GM21717 (cell line): ENCODE measurements around the gene CYP4F12.
"Not testable (repeated sequence)": the region's sequence is repeated elsewhere in the genome, so short reads cannot be mapped to it uniquely, and the experiment has no call there.

Source experiments
- ATAC-seq: cut with Tn5 transposase; IDR thresholded peaks from one replicate; pipeline ENCODE4 v1.9.1; 2021; ENCODE audit warnings: mild to moderate bottlenecking, moderate library complexity; ENCODE audit not compliant: unreplicated experiment

CYP4F12 gene

DNA sequence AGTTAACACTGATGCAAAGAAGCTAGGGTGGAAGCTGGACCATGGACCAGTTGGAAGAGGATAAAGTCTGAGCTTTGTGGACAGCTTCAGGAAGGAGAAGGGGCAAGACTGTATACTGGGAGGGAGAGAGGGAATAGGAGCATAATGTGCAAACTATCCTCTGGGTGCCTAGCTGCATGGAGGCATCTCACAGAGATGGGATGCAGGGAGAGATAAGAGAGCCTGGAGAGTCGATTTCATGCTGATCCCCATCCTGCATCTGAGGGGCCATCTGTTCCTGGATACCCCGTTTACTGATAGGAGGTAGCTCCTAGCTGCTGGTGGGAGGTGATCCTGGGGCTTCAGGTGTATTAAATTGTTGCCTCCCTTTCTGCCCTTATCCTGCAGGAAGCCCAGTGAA is 23.4 kb upstream of the CYP4F12 start:
- no peak for ATAC-seq

DNA sequence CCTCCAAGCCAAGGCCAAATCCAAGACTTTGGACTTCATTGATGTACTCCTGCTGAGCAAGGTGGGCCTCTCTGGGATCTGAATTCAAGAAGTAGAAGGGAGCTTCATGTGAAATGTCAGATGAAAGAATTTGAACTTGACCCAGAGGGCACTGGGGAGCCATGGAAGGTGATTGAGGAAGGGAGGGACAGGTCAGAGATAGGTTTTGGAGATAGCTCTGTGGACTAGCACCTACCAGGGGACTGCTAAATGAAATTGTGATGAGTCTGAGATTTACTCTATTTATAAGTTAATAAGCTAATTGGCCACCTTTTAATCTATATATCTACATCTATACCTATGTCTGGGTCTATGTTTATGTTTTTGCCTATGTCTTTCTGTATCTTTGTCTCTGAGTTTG is 22.8 kb upstream of the CYP4F12 start:
- ATAC-seq: not testable (repeated sequence)

DNA sequence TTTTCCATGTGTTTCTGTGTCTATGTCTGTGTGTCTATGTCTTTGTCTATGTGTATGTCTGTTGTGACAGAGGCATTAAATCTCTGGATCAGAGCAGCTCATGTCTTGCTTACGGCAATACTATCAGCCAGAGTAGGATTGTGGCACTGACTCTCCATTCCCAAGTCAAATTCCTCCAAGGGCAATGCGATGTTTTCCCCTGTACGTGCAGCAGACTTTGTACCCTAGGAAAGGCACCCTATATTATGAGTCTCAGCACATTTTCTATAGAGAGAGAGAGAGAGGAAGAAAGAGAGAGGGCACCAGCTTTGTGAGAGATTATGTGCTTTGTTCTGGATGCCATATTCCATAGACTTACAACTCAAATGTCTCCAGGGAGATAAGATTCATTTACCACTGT is 21.1 kb upstream of the CYP4F12 start:
- no peak for ATAC-seq

DNA sequence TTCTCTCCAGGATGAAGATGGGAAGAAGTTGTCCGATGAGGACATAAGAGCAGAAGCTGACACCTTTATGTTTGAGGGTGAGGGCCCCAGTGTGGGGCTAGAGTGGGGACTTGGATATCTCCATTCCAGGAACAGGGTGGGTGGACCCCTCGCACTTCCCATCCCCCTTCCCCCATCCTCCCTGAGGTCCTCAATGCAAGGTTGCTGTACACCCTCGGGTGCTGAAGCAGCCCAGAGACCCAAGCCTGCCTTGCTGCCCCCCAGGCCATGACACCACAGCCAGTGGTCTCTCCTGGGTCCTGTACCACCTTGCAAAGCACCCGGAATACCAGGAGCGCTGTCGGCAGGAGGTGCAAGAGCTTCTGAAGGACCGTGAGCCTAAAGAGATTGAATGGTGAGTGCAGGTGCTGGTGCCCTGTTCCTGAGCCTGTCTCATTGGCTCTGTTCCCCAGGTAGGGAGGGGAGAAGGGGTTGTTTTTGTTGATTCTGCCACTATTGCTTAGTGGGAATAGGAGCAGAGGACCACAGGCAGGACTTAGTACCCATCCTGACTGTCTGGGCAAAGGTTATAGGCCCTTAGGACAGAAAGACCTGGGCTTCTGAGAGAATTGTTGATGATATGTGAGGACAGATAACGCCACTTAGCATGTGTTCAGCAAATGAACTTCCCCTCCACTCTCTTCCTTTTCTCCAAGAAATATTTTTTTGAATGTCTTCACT is 20.2 kb upstream of the CYP4F12 start:
- no peak for ATAC-seq

DNA sequence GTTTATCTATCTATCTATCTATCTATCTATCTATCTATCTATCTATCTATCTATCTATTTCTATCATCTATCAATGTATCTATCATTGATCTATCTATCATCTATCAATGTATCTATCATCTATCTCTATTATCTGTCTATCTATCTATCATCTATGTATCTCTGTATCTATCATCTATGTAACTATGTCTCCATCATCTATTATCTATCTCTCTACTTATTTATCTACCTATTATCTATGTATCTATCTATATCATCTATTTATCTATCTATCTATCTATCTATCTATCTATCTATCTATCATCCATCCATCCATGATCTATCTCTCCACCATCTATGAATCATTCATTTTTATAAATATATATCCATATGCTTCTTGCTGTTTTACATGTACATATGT is 16.4 kb upstream of the CYP4F12 start:
- ATAC-seq: no peak

DNA sequence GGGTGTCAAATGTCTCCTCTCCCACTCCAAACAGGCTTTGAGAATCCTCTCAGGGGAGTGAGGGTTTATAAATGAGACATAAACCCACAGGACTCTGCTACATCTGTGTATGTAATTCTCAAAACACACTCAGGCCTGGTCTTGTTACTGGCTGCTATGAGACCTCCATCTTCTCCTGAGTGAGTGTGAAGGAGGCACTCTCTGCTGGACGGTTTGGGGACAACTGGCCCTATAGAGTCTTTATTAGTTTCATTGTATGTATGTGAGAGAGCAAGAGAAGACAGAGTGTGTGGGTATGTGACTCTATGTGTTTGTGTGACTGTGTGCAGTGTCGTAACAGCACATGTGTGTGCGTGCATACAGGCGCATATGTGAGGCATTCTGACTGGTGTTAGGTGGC is 9.6 kb upstream of the CYP4F12 start:
- ATAC-seq: no peak

DNA sequence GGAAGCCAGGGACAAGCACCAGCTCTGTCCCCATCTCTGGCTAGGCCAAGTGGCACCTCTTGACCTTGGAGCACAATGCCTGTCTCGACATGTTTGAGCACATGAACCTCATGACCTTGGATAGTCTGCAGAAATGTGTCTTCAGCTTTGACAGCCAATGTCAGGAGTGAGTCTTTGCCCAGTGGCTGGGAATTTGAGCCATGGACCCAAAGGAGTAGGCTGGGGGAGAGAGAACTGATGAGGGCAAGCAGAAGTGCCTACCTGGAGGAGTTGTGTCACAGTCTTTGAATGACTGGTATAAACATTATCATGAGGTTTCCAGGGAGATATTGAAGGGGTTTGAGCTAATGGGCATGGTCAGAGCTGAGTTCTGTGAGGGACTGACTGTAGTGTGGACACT is 6.7 kb upstream of the CYP4F12 start:
- no peak for ATAC-seq

DNA sequence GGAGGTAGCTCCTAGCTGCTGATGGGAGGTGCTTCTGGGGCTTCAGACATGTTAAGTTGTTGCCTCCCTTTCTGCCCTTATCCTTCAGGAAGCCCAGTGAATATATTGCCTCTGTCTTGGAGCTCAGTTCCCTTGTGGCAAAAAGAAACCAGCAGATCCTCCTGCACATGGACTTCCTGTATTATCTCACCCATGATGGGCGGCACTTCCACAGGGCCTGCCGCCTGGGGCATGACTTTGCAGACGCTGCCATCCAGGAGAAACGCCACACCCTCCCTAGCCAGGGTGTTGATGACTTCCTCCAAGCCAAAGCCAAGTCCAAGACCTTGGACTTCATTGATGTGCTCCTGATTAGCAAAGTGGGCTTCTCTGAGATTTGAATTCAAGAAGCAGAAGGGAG is 6.0 kb upstream of the CYP4F12 start:
- ATAC-seq: no peak

DNA sequence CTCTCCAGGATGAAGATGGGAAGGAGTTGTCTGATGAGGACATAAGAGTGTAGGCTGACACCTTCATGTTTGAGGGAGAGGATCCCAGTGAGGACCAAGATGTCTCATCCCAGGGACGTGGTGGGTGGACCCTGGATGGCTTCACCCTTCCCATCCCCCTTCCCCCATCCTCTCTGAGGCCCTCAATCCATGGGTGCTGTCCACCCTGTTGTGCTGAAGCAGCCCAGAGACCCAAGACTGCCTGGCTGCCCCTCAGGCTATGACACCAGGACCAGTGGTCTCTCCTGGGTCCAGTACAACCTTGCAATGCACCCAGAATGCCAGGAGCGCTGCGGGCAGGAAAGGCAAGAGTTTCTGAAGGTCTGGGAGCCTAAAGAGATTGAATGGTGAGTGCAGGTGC is 3.4 kb upstream of the CYP4F12 start:
- ATAC-seq: no peak

DNA sequence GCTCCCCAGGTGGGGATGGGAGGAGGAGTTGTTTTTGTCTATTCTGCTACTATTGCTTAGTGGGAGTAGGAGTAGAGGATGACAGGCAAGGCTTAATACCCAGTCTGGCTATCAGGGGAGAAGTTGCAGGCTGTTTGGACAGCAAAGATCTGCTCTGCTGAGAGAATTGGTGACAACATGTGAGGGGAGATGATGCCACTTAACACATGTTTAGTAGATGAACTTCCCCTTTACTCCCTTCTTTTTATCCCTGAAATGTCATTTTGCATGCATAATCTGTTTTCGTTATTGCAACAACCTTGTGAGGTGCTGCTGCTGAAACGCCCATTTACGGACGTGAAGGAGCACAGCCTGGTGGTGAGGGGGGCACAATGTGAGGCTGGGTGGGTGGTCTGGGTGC is 3.0 kb upstream of the CYP4F12 start:
- no peak for ATAC-seq

DNA sequence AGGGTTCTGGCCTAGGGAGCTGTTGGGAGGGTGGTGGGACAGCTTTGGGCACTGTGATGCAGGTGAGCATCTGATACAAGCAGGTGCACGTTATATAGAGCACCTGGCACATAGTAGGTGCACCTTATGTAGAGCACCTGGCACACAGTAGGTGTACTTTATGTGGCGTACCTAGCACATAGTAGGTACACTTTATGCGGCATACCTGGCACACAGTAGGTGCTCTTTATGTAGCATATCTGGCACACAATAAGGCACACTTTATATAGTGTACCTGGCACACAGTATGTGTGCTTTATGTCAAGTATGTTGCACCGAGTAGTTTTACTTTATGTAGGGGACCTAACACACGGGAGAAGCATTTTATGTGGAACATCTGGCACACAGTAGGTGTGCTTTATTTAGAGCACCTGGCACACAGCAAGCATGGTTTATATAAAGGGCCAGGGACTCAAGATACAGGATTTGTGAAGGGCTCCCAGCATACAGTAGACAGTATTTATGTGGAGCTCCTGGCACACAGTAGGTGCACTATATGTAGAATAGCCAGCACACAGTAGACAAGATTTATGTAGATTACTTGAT is 1.6 kb upstream of the CYP4F12 start:
- no peak for ATAC-seq

DNA sequence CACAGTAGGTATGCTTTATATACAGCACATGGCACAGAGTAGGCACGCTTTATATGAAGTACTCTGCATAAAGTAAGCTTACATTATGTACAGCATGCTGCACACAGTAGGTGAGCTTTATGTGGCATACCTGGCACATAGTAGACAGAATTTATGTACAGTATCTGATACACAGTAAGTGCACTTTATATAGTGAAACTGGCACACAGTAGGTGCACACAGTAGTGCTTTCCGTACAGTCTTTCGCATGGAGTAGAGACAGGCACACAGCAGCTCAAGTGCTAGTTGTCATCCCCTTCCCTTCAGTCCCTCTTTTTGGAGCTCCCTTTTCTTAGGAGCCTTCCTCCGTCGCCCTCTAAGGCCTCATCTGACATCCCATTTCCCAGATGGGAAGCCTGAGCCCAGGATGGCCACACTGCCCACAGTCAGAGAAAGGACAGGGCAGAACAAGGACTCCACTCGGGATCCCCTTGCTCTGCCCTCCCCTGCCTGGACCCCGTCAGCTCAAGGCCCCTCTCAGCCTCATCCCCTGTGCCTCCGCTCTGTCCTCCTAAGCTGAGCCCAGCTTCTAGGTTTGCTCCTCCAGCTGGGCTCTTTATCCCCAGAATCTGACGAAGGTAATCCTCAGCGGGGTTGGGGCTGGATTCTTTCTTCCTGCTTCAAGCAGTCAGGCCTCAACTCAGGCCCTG is 852 bp upstream of the CYP4F12 start:
- no peak for ATAC-seq

DNA sequence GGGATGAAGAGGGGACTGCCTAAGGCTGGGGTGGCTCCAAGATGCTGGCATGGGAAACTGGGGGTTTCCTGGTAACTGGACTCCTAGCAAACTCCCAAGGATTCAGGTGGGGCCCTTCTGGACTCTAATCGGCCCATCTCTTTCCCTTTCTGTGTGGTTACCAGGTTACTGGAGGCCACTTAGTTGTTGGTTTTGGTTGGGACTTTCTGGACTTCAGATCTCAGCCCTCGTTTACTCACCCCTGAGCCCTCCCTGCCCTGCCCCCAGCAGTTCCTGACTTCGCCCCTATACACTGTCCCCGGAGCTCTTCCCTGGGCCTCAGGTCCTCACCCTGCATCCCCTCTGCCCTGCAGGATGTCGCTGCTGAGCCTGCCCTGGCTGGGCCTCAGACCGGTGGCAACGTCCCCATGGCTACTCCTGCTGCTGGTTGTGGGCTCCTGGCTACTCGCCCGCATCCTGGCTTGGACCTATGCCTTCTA is 328 bp downstream of the CYP4F12 start:
- no peak for ATAC-seq

DNA sequence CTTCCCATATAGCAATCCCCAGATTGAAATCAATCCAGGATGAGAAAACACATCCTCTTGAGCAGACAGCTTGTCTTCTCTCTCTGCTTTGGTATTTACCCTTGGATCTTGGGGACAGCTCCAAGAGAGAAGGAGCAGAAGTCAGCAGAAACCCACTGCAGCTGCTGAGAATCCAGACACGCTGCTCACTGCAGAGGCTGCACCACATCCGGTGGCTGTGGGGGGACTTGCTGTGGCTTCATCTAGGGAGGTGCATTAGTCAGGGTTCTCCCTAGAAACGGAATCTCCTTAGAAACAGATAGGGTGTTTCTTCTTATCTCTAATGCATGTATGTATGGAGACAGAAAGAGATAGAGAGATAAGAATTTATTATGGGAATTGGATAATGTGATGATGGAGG is 2.7 kb downstream of the CYP4F12 start:
- no peak for ATAC-seq

DNA sequence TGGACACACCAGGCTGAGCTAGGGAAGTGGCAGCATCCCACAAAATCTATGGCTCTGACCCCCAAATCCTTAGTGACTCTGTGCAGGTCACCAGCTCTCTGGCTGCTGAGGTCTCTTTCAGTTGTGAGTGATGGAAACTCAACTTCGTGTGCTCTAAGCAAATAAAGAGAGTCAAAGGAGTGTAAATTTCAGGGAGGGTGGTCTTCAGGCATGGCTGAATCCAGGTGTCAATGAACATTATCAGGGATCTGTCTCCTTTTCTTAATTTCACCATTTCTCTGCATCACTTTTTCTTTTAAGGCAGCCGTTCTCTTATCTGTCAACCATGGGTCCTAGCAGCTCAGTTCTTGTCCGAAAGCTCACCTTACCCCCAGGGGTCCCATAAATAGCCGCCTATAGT is 6.2 kb downstream of the CYP4F12 start:
- ATAC-seq: no peak

DNA sequence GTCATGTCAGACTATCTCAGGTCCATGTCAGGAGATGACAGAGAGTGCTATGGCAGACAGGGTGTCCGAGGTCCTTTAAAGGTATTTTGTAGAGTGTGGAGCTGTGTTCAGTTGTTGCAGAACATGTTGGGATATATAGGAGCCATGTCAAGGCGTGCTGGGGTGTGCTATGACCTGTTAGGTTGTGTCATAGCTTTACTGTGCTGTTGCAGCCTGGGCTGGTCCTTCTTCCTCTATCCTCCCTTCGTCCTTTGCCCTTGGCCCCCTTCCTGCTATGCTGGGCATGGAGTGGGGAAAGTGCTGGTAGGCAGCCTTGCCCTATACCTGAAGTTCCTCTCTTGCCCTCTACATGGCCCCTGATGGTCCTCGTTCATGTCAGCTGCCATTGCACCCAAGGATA is 7.0 kb downstream of the CYP4F12 start:
- ATAC-seq: not testable (repeated sequence)

DNA sequence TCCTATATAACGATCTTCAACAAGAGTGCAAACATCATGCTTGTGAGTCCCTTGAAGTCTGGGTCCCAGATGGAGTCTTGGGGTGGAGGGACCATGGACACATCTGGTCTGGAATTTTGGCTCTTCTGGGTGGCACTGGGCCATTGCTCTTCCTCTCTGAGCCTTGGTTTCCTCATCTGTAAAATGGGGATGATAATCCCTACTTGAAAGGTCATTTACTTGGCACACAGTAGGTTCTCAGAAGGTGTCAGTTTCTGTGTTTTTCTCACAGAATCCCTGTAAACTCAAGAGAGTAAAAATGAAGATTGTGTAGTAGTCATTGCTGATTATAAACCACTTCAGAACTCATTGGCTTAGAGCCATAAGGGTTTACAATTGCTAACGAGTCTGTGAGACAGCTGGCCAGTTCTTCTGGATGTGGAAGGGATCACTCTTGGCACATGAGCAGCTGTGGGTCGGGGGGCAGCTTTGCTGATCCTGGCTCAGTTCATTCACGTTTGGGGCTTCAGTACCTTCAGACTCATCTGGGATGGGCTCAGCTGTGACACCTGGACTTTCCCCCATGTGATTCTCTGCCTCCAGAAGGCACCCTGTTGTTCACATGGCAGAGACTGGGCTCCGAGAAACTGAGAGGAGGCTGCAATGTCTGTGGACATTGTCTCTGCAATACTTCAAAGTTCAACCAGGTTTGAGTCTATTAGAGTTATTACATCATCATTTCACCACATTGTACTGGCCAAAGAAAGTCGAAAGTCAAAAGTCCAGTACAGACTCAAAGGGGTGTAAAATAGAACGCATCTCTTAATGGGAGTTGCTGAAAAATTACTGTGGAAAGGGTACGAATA is 7.8 kb downstream of the CYP4F12 start:
- no peak for ATAC-seq

DNA sequence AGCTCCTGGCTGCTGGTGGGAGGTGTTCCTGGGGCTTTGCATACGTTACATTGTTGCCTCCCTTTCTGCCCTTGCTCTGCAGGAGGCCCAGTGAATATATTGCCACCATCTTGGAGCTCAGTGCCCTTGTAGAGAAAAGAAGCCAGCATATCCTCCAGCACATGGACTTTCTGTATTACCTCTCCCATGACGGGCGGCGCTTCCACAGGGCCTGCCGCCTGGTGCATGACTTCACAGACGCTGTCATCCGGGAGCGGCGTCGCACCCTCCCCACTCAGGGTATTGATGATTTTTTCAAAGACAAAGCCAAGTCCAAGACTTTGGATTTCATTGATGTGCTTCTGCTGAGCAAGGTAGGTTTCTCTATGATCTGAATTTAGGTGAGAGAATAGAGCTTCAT is 10.5 kb downstream of the CYP4F12 start:
- ATAC-seq: no peak

DNA sequence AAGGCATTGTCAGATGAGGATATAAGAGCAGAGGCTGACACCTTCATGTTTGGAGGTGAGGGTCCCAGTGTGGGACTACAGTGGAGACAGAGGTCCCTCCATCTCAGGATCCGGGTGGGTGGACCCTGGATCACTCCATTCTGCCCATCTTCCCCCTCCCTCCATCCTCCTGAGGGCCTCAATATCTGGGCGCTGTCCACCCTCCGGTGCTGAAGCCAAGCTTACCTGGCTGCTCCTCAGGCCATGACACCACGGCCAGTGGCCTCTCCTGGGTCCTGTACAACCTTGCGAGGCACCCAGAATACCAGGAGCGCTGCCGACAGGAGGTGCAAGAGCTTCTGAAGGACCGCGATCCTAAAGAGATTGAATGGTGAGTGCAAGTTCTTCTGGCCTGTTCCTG is 11.9 kb downstream of the CYP4F12 start:
- no peak for ATAC-seq

DNA sequence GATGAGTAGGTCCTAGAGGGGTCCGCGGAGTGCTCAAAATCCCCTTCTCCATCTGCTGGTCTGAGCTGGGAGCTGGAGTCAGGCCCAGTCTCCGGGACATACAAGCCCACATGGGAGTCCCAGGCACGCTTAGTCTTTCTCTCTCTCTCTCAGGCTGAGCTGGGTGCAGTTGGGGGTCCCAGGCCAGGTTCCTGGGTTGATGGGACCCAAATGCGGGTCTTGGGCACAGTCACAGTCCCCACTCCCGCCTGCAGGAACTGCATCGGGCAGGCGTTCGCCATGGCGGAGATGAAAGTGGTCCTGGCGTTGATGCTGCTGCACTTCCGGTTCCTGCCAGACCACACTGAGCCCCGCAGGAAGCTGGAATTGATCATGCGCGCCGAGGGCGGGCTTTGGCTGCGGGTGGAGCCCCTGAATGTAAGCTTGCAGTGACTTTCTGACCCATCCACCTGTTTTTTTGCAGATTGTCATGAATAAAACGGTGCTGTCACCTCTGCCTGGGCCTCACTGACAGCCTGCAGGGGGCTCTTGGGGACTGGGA is 23.8 kb downstream of the CYP4F12 start:
- ATAC-seq: no peak
